Vagina (tissue), 2 donors: ENCODE results near the gene SPRY4. TPM values are rescaled to one million over a fixed set of nuclear protein-coding genes. Genes with fewer than 3 reads are reported as not detected.
"Not testable (repeated sequence)": the region's sequence is repeated elsewhere in the genome, so short reads cannot be mapped to it uniquely, and the experiment has no call there.

Experiments used
- DNase-seq, 2 donors: peaks; one replicate each; pipeline ENCODE4 v3.0.0-alpha.2; 2017; ENCODE audit errors: extremely low spot score in 2 of 2
- H3K27ac ChIP-seq: fragments of 200-600 bp; sonication (generic); one replicate; pipeline ENCODE4 v1.5.1; 2019
- H3K27me3 ChIP-seq: fragments of 200-600 bp; sonication (generic); one replicate; pipeline ENCODE4 v1.5.1; 2019
- H3K36me3 ChIP-seq, 2 donors: fragments of 200-600 bp; sonication (generic); one replicate each; pipeline ENCODE4 v1.5.1; 2017 to 2019
- H3K4me1 ChIP-seq: fragments of 200-600 bp; sonication (generic); one replicate; pipeline ENCODE4 v1.5.1; 2019
- H3K4me3 ChIP-seq, 2 donors: fragments of 200-600 bp; sonication (generic); 1 replicate in 1 of 2; 2 replicates in 1 of 2; pipeline ENCODE4 v1.5.1; 2016 to 2019
- H3K9me3 ChIP-seq: fragments of 200-600 bp; sonication (generic); one replicate; pipeline ENCODE4 v1.5.1; 2019
- POLR2A ChIP-seq, 2 donors: fragments of 450-650 bp; IDR thresholded peaks; one replicate each; pipeline ENCODE4 v1.6.1; 2017; ENCODE audit warnings: antibody characterized with exemption in 2 of 2, mild to moderate bottlenecking in 2 of 2, moderate library complexity in 2 of 2
- POLR2AphosphoS5 ChIP-seq, 2 donors: sonication (generic); formaldehyde crosslinking; IDR thresholded peaks; one replicate each; pipeline ENCODE4 v1.9.0; 2017; ENCODE audit warnings: antibody characterized with exemption in 2 of 2, mild to moderate bottlenecking in 2 of 2, low read depth in 1 of 2; ENCODE audit not compliant: insufficient read depth in 1 of 2
- intact Hi-C: fragments of 100-400 bp; cut with DNase I; formaldehyde crosslinking; loops from one replicate; pipeline ENCODE4 v1.15.1; 2023
- total RNA-seq: library from RNA; depleted of rRNA; stranded (reverse); fragments of >200 nt; gene quantifications from one replicate; pipeline ENCODE4 v1.2.3, GENCODE V29; 2016
- TF ChIP-seq, protein P1 (sequence below), 3 experiments: fragments of 450-650 bp in 2 of 3; fragments of 200-600 bp in 1 of 3; sonication (generic) in 1 of 3; IDR thresholded peaks; one replicate each; pipeline ENCODE4 v1.5.1; 2017 to 2019; ENCODE audit warnings: antibody characterized with exemption in 3 of 3, mild to moderate bottlenecking in 2 of 3, moderate library complexity in 2 of 3

Gene SPRY4
- total RNA-seq, 1 donor from 2014 or later, result 13.5 TPM

GRCh38 chr5:142343531-142343930 is 18.7 kb upstream of the SPRY4 start:
- no peaks in the 10 kb centered on the region for H3K4me1 ChIP-seq
- DNase-seq, result no peak
- H3K36me3 ChIP-seq, result no peaks in the 10 kb centered on the region
- H3K27ac ChIP-seq, result no peak overlapping the region
- H3K4me3 ChIP-seq, result no peak overlapping the region
- intact Hi-C loops, result no loop called here
- no peaks in the 10 kb centered on the region for H3K27me3 ChIP-seq
- TF ChIP-seq POLR2AphosphoS5 (IDR thresholded peaks at IDR 0.05; ENCODE audit: insufficient read depth in 1 of 2, low read depth in 1 of 2) (no peak), POLR2A (IDR thresholded peaks at IDR 0.05) (no peak)
- TF ChIP-seq, protein P1, sequence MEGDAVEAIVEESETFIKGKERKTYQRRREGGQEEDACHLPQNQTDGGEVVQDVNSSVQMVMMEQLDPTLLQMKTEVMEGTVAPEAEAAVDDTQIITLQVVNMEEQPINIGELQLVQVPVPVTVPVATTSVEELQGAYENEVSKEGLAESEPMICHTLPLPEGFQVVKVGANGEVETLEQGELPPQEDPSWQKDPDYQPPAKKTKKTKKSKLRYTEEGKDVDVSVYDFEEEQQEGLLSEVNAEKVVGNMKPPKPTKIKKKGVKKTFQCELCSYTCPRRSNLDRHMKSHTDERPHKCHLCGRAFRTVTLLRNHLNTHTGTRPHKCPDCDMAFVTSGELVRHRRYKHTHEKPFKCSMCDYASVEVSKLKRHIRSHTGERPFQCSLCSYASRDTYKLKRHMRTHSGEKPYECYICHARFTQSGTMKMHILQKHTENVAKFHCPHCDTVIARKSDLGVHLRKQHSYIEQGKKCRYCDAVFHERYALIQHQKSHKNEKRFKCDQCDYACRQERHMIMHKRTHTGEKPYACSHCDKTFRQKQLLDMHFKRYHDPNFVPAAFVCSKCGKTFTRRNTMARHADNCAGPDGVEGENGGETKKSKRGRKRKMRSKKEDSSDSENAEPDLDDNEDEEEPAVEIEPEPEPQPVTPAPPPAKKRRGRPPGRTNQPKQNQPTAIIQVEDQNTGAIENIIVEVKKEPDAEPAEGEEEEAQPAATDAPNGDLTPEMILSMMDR (IDR thresholded peaks at IDR 0.05), result no peak
- H3K9me3 ChIP-seq, result peaks cover 15% of the 10 kb centered on the region

DNA sequence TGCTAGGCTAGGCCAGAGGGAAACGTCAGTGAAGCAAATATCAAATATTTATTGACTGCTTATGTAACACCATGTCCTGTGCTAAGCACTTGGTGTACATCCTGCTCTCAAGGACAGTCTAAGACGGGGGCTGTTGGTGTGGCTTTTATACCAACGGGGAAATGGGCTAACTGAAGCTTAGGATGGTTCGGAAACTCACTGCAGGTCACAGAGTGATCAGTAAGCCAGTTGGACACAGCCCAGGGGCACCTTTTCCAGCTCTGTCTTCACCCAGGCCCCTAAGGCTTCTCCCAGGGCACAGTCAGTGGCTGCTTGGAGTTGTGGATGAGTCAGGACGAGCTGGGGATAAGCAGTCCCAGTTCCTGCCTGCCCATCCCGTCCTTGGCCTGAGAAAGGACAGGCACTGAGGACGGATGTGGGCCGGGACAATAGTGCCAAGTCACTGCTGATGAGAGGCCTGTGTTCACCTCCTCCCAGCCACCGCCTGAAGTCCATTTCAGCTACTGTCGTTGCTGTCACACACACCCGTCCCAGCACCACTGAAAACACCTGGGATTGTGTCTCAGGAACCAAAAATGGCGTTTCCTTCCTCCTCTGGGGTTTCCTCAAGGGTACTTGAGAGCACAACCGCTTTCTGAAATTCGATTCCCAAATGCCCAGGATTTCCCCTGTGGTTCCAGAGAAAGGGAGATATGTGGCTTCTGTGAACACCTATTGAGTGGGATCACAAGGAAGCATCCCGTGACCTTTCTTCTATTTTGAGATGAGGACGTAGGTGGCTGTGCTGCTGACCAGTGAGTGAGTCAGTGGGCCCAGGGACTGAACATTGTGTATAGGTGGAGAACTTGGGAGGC is 17.5 kb upstream of the SPRY4 start:
- H3K4me1 ChIP-seq, result no peaks in the 10 kb centered on the region
- H3K9me3 ChIP-seq, result peaks cover 15% of the 10 kb centered on the region
- H3K27ac ChIP-seq, result no peak overlapping the region
- intact Hi-C loops, result no loop called here
- H3K27me3 ChIP-seq, result no peaks in the 10 kb centered on the region
- no peak overlapping the region for H3K4me3 ChIP-seq
- TF ChIP-seq POLR2A (IDR thresholded peaks at IDR 0.05) (no peak), POLR2AphosphoS5 (IDR thresholded peaks at IDR 0.05; ENCODE audit: insufficient read depth in 1 of 2, low read depth in 1 of 2) (no peak)
- TF ChIP-seq, protein P1 (IDR thresholded peaks at IDR 0.05), result no peak
- DNase-seq, result no peak
- H3K36me3 ChIP-seq, result no peaks in the 10 kb centered on the region

- intact Hi-C loops, result no loop called here
Observed at GRCh38 chr5:142339781-142340180, 15.0 kb upstream of the SPRY4 start.

GRCh38 chr5:142334538-142334937 is 9.7 kb upstream of the SPRY4 start:
- Histone ChIP-seq H3K36me3 (no peaks in the 10 kb centered on the region), H3K27me3 (no peaks in the 10 kb centered on the region), H3K4me3 (no peak overlapping the region), H3K4me1 (no peaks in the 10 kb centered on the region), H3K27ac (no peak overlapping the region), H3K9me3 (no peaks in the 10 kb centered on the region)
- TF ChIP-seq POLR2AphosphoS5 (IDR thresholded peaks at IDR 0.05; ENCODE audit: insufficient read depth in 1 of 2, low read depth in 1 of 2), result no peak
- TF ChIP-seq, protein P1 (IDR thresholded peaks at IDR 0.05), result no peak
- TF ChIP-seq POLR2A (IDR thresholded peaks at IDR 0.05), result no peak
- intact Hi-C loops, result no loop called here
- DNase-seq, result no peak

More at GRCh38 chr5:142339781-142340180, 15.0 kb upstream of the SPRY4 start:
- Histone ChIP-seq H3K27ac (no peak overlapping the region), H3K36me3 (no peaks in the 10 kb centered on the region), H3K9me3 (peaks cover 5% of the 10 kb centered on the region), H3K4me3 (no peak overlapping the region), H3K27me3 (no peaks in the 10 kb centered on the region), H3K4me1 (no peaks in the 10 kb centered on the region)
- no peak for DNase-seq
- TF ChIP-seq POLR2AphosphoS5 (IDR thresholded peaks at IDR 0.05; ENCODE audit: insufficient read depth in 1 of 2, low read depth in 1 of 2), result no peak
- no peak for TF ChIP-seq POLR2A (IDR thresholded peaks at IDR 0.05)
- TF ChIP-seq, protein P1 (IDR thresholded peaks at IDR 0.05), result no peak

DNA sequence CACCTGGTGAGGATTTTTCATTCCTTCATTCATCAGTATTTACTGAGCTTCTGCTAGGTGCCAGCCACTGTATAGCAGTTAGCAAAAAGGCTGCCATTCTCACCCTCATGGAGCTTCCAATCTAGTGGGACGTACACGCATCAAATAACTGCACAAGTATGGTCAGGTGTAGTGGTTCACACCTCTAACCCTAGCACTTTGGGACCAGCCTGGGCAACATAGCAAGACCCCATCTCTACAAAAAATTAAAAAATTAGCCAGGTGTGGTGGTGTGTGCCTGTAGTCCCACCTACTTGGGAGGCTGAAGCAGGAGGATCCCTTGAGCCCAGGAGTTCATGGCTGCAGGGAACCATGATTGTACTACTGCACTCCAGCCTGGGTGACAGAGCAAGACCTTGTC is 8.9 kb upstream of the SPRY4 start:
- H3K27ac ChIP-seq, H3K4me3 ChIP-seq, H3K4me1 ChIP-seq, H3K27me3 ChIP-seq, H3K9me3 ChIP-seq, DNase-seq, intact Hi-C loops, H3K36me3 ChIP-seq: not testable (repeated sequence)
